Measurements from ENCODE around the gene MADCAM1.

GRCh38 chr19:498511-498891 lies 2.2 kb downstream of the MADCAM1 start:
- no peak for TF ChIP-seq CTCF (conservative IDR thresholded peaks at IDR 0.05; ENCODE audit: low read length)
- TF ChIP-seq EZH2phosphoT487 (IDR thresholded peaks at IDR 0.05; ENCODE audit: borderline replicate concordance, low read depth, low read length), result no peak

Measured in OCI-LY7 (cell line).